Measurements from ENCODE around the gene UMPS.
A peak's percentile ranks its signal among the peaks of the same experiment; 100 is the strongest.
"Not testable (repeated sequence)": the region's sequence is repeated elsewhere in the genome, so short reads cannot be mapped to it uniquely, and the experiment has no call there.

Gene UMPS

GRCh38 chr3:124698030-124698770 is 32.1 kb upstream of the UMPS start:
- Mint-ChIP-seq H3K9me3 (no peaks in the 10 kb centered on the region), H3K27ac (no peak overlapping the region), H3K4me1 (no peaks in the 10 kb centered on the region), H3K27me3 (peaks cover 39% of the 10 kb centered on the region), H3K4me3 (no peak overlapping the region), H3K36me3 (no peaks in the 10 kb centered on the region)
- no peak for DNase-seq
- CTCF ChIA-PET: interaction anchor here (0.6 to 2.5 kb wide), 3 partner anchors 10 to 80 kb away, joined by 3 to 9 read pairs (median 3); no protein-coding TSS in a partner anchor

GRCh38 chr3:124699051-124699450 is 31.2 kb upstream of the UMPS start:
- no peak overlapping the region for H3K27ac Mint-ChIP-seq
- H3K4me1 Mint-ChIP-seq: no peaks in the 10 kb centered on the region
- H3K4me3 Mint-ChIP-seq: no peak overlapping the region
- H3K9me3 Mint-ChIP-seq: no peaks in the 10 kb centered on the region
- no peaks in the 10 kb centered on the region for H3K36me3 Mint-ChIP-seq
- H3K27me3 Mint-ChIP-seq: peaks cover 41% of the 10 kb centered on the region
- no peak for DNase-seq
- CTCF ChIA-PET: interaction anchor here (2.5 kb wide), 1 partner anchor 11 kb away, joined by 9 read pairs; no protein-coding TSS in a partner anchor

GRCh38 chr3:124699686-124700396 is 30.4 kb upstream of the UMPS start:
- Mint-ChIP-seq H3K4me3 (no peak overlapping the region), H3K9me3 (no peaks in the 10 kb centered on the region), H3K27me3 (peaks cover 37% of the 10 kb centered on the region), H3K36me3 (no peaks in the 10 kb centered on the region), H3K27ac (no peak overlapping the region), H3K4me1 (no peaks in the 10 kb centered on the region)
- DNase-seq: no peak
- CTCF ChIA-PET: no interaction called here

GRCh38 chr3:124700880-124701684 is 29.2 kb upstream of the UMPS start:
- no peak for DNase-seq
- Mint-ChIP-seq H3K4me1 (no peaks in the 10 kb centered on the region), H3K27me3 (peaks cover 41% of the 10 kb centered on the region), H3K36me3 (no peaks in the 10 kb centered on the region), H3K4me3 (no peak overlapping the region), H3K27ac (no peak overlapping the region), H3K9me3 (no peaks in the 10 kb centered on the region)
- CTCF ChIA-PET: no interaction called here

GRCh38 chr3:124701687-124702086 is 28.6 kb upstream of the UMPS start:
- Mint-ChIP-seq H3K4me3 (no peak overlapping the region), H3K27ac (no peak overlapping the region), H3K9me3 (no peaks in the 10 kb centered on the region), H3K36me3 (no peaks in the 10 kb centered on the region), H3K4me1 (no peaks in the 10 kb centered on the region), H3K27me3 (peaks cover 43% of the 10 kb centered on the region)
- CTCF ChIA-PET: no interaction called here
- DNase-seq: no peak

GRCh38 chr3:124702950-124703349 is 27.3 kb upstream of the UMPS start:
- no peak overlapping the region for H3K4me3 Mint-ChIP-seq
- no peaks in the 10 kb centered on the region for H3K36me3 Mint-ChIP-seq
- no peak for DNase-seq
- no peaks in the 10 kb centered on the region for H3K4me1 Mint-ChIP-seq
- H3K27ac Mint-ChIP-seq: no peak overlapping the region
- CTCF ChIA-PET: no interaction called here
- no peaks in the 10 kb centered on the region for H3K9me3 Mint-ChIP-seq
- peaks cover 49% of the 10 kb centered on the region for H3K27me3 Mint-ChIP-seq

- Mint-ChIP-seq H3K27ac (no peak overlapping the region), H3K27me3 (peaks cover 58% of the 10 kb centered on the region), H3K9me3 (no peaks in the 10 kb centered on the region), H3K36me3 (no peaks in the 10 kb centered on the region), H3K4me3 (no peak overlapping the region), H3K4me1 (no peaks in the 10 kb centered on the region)
- CTCF ChIA-PET: interaction anchor here (0.6 kb wide), 1 partner anchor 1227 kb away, joined by 4 read pairs; no protein-coding TSS in a partner anchor
- no peak for DNase-seq
Observed at GRCh38 chr3:124705552-124705951, 24.7 kb upstream of the UMPS start.

GRCh38 chr3:124707223-124707622 is 23.0 kb upstream of the UMPS start:
- H3K4me1 Mint-ChIP-seq, DNase-seq, H3K27ac Mint-ChIP-seq, H3K9me3 Mint-ChIP-seq, H3K4me3 Mint-ChIP-seq, CTCF ChIA-PET, H3K36me3 Mint-ChIP-seq: not testable (repeated sequence)
- peaks cover 53% of the 10 kb centered on the region for H3K27me3 Mint-ChIP-seq

GRCh38 chr3:124707656-124708062 is 22.6 kb upstream of the UMPS start:
- Mint-ChIP-seq H3K27ac (no peak overlapping the region), H3K36me3 (no peaks in the 10 kb centered on the region), H3K4me3 (no peak overlapping the region), H3K27me3 (peaks cover 53% of the 10 kb centered on the region), H3K4me1 (no peaks in the 10 kb centered on the region), H3K9me3 (no peaks in the 10 kb centered on the region)
- DNase-seq: no peak
- CTCF ChIA-PET: no interaction called here

- no peak for DNase-seq
- peaks cover 27% of the 10 kb centered on the region for H3K27me3 Mint-ChIP-seq
- CTCF ChIA-PET: no interaction called here
- H3K9me3 Mint-ChIP-seq: no peaks in the 10 kb centered on the region
- no peak overlapping the region for H3K4me3 Mint-ChIP-seq
- no peaks in the 10 kb centered on the region for H3K36me3 Mint-ChIP-seq
- no peaks in the 10 kb centered on the region for H3K4me1 Mint-ChIP-seq
- no peak overlapping the region for H3K27ac Mint-ChIP-seq
Observed at GRCh38 chr3:124714223-124714853, 15.9 kb upstream of the UMPS start.

GRCh38 chr3:124722589-124722988 is 7.7 kb upstream of the UMPS start:
- no peaks in the 10 kb centered on the region for H3K4me1 Mint-ChIP-seq
- H3K27me3 Mint-ChIP-seq: peaks cover 42% of the 10 kb centered on the region
- H3K27ac Mint-ChIP-seq: no peak overlapping the region
- no peak for DNase-seq
- CTCF ChIA-PET: no interaction called here
- H3K9me3 Mint-ChIP-seq: no peaks in the 10 kb centered on the region
- H3K4me3 Mint-ChIP-seq: no peak overlapping the region
- no peaks in the 10 kb centered on the region for H3K36me3 Mint-ChIP-seq

GRCh38 chr3:124730941-124731297 is 667 bp downstream of the UMPS start:
- Mint-ChIP-seq H3K4me1 (peaks cover 38% of the 10 kb centered on the region), H3K27me3 (peaks cover 17% of the 10 kb centered on the region), H3K4me3 (peak overlapping the region; percentile 96), H3K27ac (peak overlapping the region; percentile 95), H3K36me3 (peaks cover 11% of the 10 kb centered on the region), H3K9me3 (no peaks in the 10 kb centered on the region)
- CTCF ChIA-PET: interaction anchor here (1.1 kb wide), 1 partner anchor 42 kb away, joined by 5 read pairs; no protein-coding TSS in a partner anchor
- peak; percentile 39 for DNase-seq

GRCh38 chr3:124731760-124732159 is 1.5 kb downstream of the UMPS start:
- H3K27me3 Mint-ChIP-seq: peaks cover 13% of the 10 kb centered on the region
- H3K27ac Mint-ChIP-seq: peak overlapping the region; percentile 33

GRCh38 chr3:124741027-124741426 is 10.8 kb downstream of the UMPS start:
- no peaks in the 10 kb centered on the region for H3K27me3 Mint-ChIP-seq
- no peak for DNase-seq
- H3K36me3 Mint-ChIP-seq: peaks cover 47% of the 10 kb centered on the region
- H3K4me1 Mint-ChIP-seq: peaks cover 7% of the 10 kb centered on the region
- H3K27ac Mint-ChIP-seq: no peak overlapping the region
- H3K4me3 Mint-ChIP-seq: no peak overlapping the region
- no peaks in the 10 kb centered on the region for H3K9me3 Mint-ChIP-seq
- CTCF ChIA-PET: interaction anchor here (0.8 kb wide), 1 partner anchor 180 kb away, joined by 3 read pairs; no protein-coding TSS in a partner anchor

More at GRCh38 chr3:124731760-124732159, 1.5 kb downstream of the UMPS start:
- peaks cover 11% of the 10 kb centered on the region for H3K36me3 Mint-ChIP-seq
- no peak for DNase-seq
- CTCF ChIA-PET: no interaction called here
- peak overlapping the region; percentile 96 for H3K4me3 Mint-ChIP-seq
- peaks cover 38% of the 10 kb centered on the region for H3K4me1 Mint-ChIP-seq
- H3K9me3 Mint-ChIP-seq: no peaks in the 10 kb centered on the region
